Spleen (tissue), 11 donors: ENCODE results near the gene HMCN2. TPM values are rescaled to one million over a fixed set of nuclear protein-coding genes. Genes with fewer than 3 reads are reported as not detected.
"Not testable (repeated sequence)": the region's sequence is repeated elsewhere in the genome, so short reads cannot be mapped to it uniquely, and the experiment has no call there.

Source experiments
- DNase-seq: peaks from one replicate; pipeline ENCODE4 v3.0.0-alpha.2; 2020
- H3K27ac ChIP-seq, 8 donors: fragments of 200-600 bp; sonication (generic) in 7 of 8; 1 replicate in 4 of 8; 2 replicates in 4 of 8; pipeline versions ENCODE4 v1.5.0 to v1.8.0; 2016 to 2021; ENCODE audit warnings: inconsistent platforms in 4 of 8, mild to moderate bottlenecking in 4 of 8, moderate library complexity in 1 of 8
- H3K27me3 ChIP-seq, 7 donors: fragments of 200-600 bp; sonication (generic) in 6 of 7; replicated peaks in 1 of 7; 1 replicate in 4 of 7; 2 replicates in 3 of 7; pipeline versions ENCODE4 v1.5.0 to v1.8.0; 2016 to 2021; ENCODE audit warnings: inconsistent platforms in 3 of 7, mild to moderate bottlenecking in 1 of 7
- H3K36me3 ChIP-seq, 6 donors: fragments of 200-600 bp; sonication (generic) in 5 of 6; 1 replicate in 4 of 6; 2 replicates in 2 of 6; pipeline versions ENCODE4 v1.5.0 to v1.8.0; 2016 to 2021; ENCODE audit warnings: inconsistent platforms in 2 of 6
- H3K4me1 ChIP-seq, 6 donors: fragments of 200-600 bp; sonication (generic) in 5 of 6; 1 replicate in 3 of 6; 2 replicates in 3 of 6; pipeline versions ENCODE4 v1.5.0 to v1.8.0; 2016 to 2021; ENCODE audit warnings: inconsistent platforms in 3 of 6
- H3K4me3 ChIP-seq, 8 donors: fragments of 200-600 bp; sonication (generic) in 7 of 8; 1 replicate in 4 of 8; 2 replicates in 4 of 8; pipeline versions ENCODE4 v1.5.0 to v1.8.0; 2016 to 2021; ENCODE audit warnings: inconsistent platforms in 4 of 8, mild to moderate bottlenecking in 4 of 8, moderate library complexity in 2 of 8
- H3K9me3 ChIP-seq, 8 donors: fragments of 200-600 bp; sonication (generic) in 7 of 8; 1 replicate in 4 of 8; 2 replicates in 4 of 8; pipeline versions ENCODE4 v1.5.0 to v1.8.0; 2016 to 2021; ENCODE audit warnings: inconsistent platforms in 4 of 8
- CTCF ChIP-seq, 11 experiments: fragments of 200-600 bp in 7 of 11; fragments of 450-650 bp in 4 of 11; sonication (generic) in 4 of 11; IDR thresholded peaks in 8 of 11; conservative IDR thresholded peaks in 3 of 11; 1 replicate in 7 of 11; 2 replicates in 4 of 11; pipeline versions ENCODE4 v1.4.0 to v1.8.0; 2016 to 2021; ENCODE audit warnings: antibody characterized with exemption in 11 of 11, inconsistent platforms in 4 of 11, mild to moderate bottlenecking in 1 of 11
- POLR2A ChIP-seq, 3 donors: fragments of 450-650 bp; IDR thresholded peaks; one replicate each; pipeline ENCODE4 v1.5.1; 2017; ENCODE audit warnings: antibody characterized with exemption in 3 of 3, mild to moderate bottlenecking in 1 of 3
- POLR2AphosphoS5 ChIP-seq, 3 donors: sonication (generic); formaldehyde crosslinking; IDR thresholded peaks; one replicate each; pipeline ENCODE4 v1.5.1; 2017; ENCODE audit warnings: antibody characterized with exemption in 3 of 3
- WGBS, 5 donors: extraction: QIAGEN DNeasy Blood & Tissue Kit in 3 of 5; methylation state at CpG; one replicate each; pipeline versions ENCODE4 v1.1.5 to v1.1.7; 2013 to 2018; 5-methylcytosine and 5-hydroxymethylcytosine counted together
- intact Hi-C: fragments of 100-400 bp; cut with DNase I; formaldehyde crosslinking; loops from one replicate; pipeline ENCODE4 v1.15.0; 2023; ENCODE audit warnings: low total_unique reads
- polyA plus RNA-seq, 3 donors: library from polyadenylated mRNA; stranded (reverse); fragments of 200-250 nt; gene quantifications; one replicate each; pipeline ENCODE4 v1.2.1, GENCODE V29; 2013
- total RNA-seq, 7 donors: library from RNA; depleted of rRNA in 3 of 7; stranded (reverse); fragments of >200 nt in 3 of 7; fragmentation: NEBNext Ultra II Directional in 4 of 7; extraction: Animal tissue kit (Norgen Biotek cat#: 25700) in 4 of 7; gene quantifications; one replicate each; pipeline versions ENCODE4 v1.1.0 to v1.2.1, GENCODE V29; 2016 to 2021
- donor health status: healthy with polysubstance abuse.
- donor health status: DM: no; HTN: no; CAD: no; lungs with moderate emphysema.
- donor health status: DM: no; HTN: no; CAD: no.
- donor health status: Bipolar disorder and iron deficiency.
- donor health status: healthy.
- donor health status: DM: no; HTN: no; CAD: no.
- donor health status: DM: yes; HTN: yes; CAD: no.

HMCN2 gene
- total and polyA plus RNA-seq, 10 donors = 0.09 to 1.9 (median 0.73) TPM

- no peak overlapping the region for H3K27ac ChIP-seq
- peaks cover 0 to 5% (median 0%) of the 10 kb centered on the region in 6 donors for H3K4me1 ChIP-seq
- no peak for TF ChIP-seq POLR2AphosphoS5 (IDR thresholded peaks at IDR 0.05)
- no peak for TF ChIP-seq CTCF (IDR thresholded peaks at IDR 0.05 in 8 of 11, conservative IDR thresholded peaks at IDR 0.05 in 3 of 11)
- TF ChIP-seq POLR2A (IDR thresholded peaks at IDR 0.05) = no peak
- DNase-seq = no peak
- 34 to 64% (median 44%) methylated on average over 10 of the region's 10 CpGs for WGBS, 5 donors
- H3K36me3 ChIP-seq = no peaks in the 10 kb centered on the region
- H3K9me3 ChIP-seq = no peaks in the 10 kb centered on the region
- H3K27me3 ChIP-seq = peaks cover 0 to 65% (median 0%) of the 10 kb centered on the region in 7 donors
- H3K4me3 ChIP-seq = no peak overlapping the region
- intact Hi-C loops = loop anchor here (10.0 kb wide), 2 partner anchors 95 to 225 kb away; no protein-coding TSS in a partner anchor
Observed at GRCh38 chr9:130340011-130340410, 74.5 kb downstream of the HMCN2 start.

GRCh38 chr9:130340557-130340956 is 75.0 kb downstream of the HMCN2 start:
- H3K36me3 ChIP-seq, DNase-seq, H3K9me3 ChIP-seq, H3K27ac ChIP-seq, H3K4me1 ChIP-seq, H3K4me3 ChIP-seq: not testable (repeated sequence)
- H3K27me3 ChIP-seq = peaks cover 0 to 65% (median 0%) of the 10 kb centered on the region in 7 donors
- intact Hi-C loops = loop anchor here (10.0 kb wide), 2 partner anchors 96 to 226 kb away; no protein-coding TSS in a partner anchor
- 88 to 92% (median 92%) methylated on average over 16 to 17 of the region's 17 CpGs for WGBS, 5 donors

GRCh38 chr9:130341128-130341527 is 75.6 kb downstream of the HMCN2 start:
- Histone ChIP-seq H3K4me1 (peaks cover 0 to 5% (median 0%) of the 10 kb centered on the region in 6 donors), H3K27me3 (peaks cover 0 to 65% (median 0%) of the 10 kb centered on the region in 7 donors), H3K27ac (no peak overlapping the region), H3K36me3 (no peaks in the 10 kb centered on the region), H3K4me3 (no peak overlapping the region), H3K9me3 (no peaks in the 10 kb centered on the region)
- TF ChIP-seq POLR2A (IDR thresholded peaks at IDR 0.05) = no peak
- no peak for TF ChIP-seq CTCF (IDR thresholded peaks at IDR 0.05 in 8 of 11, conservative IDR thresholded peaks at IDR 0.05 in 3 of 11)
- TF ChIP-seq POLR2AphosphoS5 (IDR thresholded peaks at IDR 0.05) = no peak
- DNase-seq = peak; percentile 53
- intact Hi-C loops = loop anchor here (10.0 kb wide), 2 partner anchors 96 to 226 kb away; no protein-coding TSS in a partner anchor
- 67 to 90% (median 87%) methylated on average over 1 to 13 of the region's 13 CpGs for WGBS, 5 donors

GRCh38 chr9:130341839-130342713 is 76.5 kb downstream of the HMCN2 start:
- no peak overlapping the region for H3K4me3 ChIP-seq
- H3K36me3 ChIP-seq = no peaks in the 10 kb centered on the region
- no peaks in the 10 kb centered on the region for H3K9me3 ChIP-seq
- no peak overlapping the region for H3K27ac ChIP-seq
- intact Hi-C loops = loop anchor here (10.0 kb wide), 2 partner anchors 97 to 227 kb away; no protein-coding TSS in a partner anchor
- DNase-seq = peak; percentile 66
- no peak for TF ChIP-seq POLR2AphosphoS5 (IDR thresholded peaks at IDR 0.05)
- TF ChIP-seq POLR2A (IDR thresholded peaks at IDR 0.05) = no peak
- TF ChIP-seq CTCF (IDR thresholded peaks at IDR 0.05 in 8 of 11, conservative IDR thresholded peaks at IDR 0.05 in 3 of 11) = no peak
- peaks cover 0 to 5% (median 0%) of the 10 kb centered on the region in 6 donors for H3K4me1 ChIP-seq
- WGBS, 5 donors = 83 to 94% (median 87%) methylated on average over 7 to 13 of the region's 13 CpGs
- peaks cover 0 to 65% (median 0%) of the 10 kb centered on the region in 7 donors for H3K27me3 ChIP-seq
